GM18507 (cell line): ENCODE data around the gene PTBP3.
"Not testable (repeated sequence)": the region's sequence is repeated elsewhere in the genome, so short reads cannot be mapped to it uniquely, and the experiment has no call there.

Experiments used
- DNase-seq: peaks from one replicate; pipeline ENCODE4 v3.0.0; 2011; ENCODE audit warnings: low read depth; ENCODE audit not compliant: insufficient read length; ENCODE audit errors: extremely low spot score
- FAIRE-seq: peaks from 2 replicates; lab custom pipeline; 2011; peaks lifted over from hg19 to GRCh38; lab: Jason Lieb, UNC

Gene PTBP3, protein sequence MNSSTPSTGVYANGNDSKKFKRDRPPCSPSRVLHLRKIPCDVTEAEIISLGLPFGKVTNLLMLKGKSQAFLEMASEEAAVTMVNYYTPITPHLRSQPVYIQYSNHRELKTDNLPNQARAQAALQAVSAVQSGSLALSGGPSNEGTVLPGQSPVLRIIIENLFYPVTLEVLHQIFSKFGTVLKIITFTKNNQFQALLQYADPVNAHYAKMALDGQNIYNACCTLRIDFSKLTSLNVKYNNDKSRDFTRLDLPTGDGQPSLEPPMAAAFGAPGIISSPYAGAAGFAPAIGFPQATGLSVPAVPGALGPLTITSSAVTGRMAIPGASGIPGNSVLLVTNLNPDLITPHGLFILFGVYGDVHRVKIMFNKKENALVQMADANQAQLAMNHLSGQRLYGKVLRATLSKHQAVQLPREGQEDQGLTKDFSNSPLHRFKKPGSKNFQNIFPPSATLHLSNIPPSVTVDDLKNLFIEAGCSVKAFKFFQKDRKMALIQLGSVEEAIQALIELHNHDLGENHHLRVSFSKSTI

DNA sequence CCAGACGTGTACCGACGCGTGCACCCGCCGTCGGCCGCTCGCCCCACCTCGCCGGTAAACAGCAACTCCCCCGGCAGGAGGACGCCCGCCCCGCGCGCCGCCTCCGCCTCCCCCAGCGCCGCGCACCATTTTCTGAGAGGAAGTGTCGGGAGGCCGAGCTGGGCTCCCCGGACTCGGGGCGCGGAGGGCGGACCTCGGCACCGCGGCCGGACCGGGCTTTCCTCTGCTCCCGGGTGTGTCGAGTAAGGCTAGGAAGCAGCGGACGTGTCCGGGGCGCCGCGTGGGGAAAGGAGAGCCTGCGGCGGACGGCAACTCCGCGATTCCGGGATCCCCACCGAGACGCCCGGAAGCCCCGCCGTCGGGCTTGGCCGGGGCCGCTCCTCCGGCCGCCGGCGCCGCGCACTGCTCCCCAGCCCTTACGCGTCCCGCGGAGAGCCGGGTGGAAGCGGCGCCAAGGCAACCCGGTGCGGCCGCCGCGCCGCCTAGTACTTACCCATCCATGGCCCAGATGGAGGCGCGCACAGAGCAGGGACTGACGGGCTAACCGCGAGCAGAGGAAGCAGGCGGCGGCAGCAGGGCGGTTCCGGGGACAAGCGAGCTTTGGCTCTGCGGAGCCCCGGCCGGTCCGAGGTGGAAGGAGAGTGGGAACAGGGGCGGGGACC lies at the start of gene PTBP3:
Gene PTBP3, minus strand, starts transcription at position 643 of the 662 bp plus-strand sequence. CDS start 35,754 bp downstream, outside the sequence.
- peak; percentile 62 for FAIRE-seq
- DNase-seq, result peak; percentile 55

DNA sequence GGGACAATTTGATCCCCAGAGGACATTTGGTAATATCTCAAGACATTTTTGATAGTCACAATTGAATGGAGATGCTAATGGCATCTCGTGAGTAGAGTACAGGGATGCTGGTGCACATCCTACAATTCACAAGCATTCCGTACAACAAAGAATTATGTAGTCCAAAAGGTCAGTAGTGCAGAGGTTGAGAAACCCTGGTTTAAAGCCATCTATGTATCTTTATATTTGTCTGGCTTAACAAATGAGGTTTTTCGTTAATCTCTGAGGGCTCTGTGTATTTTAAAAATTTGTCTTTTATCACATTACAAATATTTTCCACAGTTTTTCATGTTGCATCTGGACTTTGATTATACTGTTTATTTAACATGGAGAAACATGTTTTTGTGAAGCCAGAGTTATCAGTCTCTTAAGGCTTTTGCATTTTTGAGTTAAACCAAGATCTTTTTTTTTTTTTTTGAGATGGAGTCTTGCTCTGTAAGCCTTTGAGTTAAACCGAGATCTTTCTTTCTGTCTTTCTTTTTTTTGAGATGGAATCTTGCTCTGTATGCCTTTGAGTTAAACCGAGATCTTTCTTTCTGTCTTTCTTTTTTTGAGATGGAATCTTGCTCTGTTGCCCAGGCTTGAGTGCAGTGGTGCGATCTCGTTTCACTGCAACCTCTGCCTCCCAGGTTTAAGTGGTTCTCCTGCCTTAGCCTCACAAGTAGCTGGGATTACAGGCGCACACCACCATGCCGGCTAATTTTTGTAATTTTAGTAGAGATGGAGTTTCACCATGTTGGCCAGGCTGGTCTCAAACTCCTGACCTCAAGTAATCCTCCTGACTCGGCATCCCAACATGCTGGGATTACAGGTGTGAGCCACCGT lies 49.3 kb upstream of the PTBP3 start:
- DNase-seq (no peak), FAIRE-seq (no peak)

DNA sequence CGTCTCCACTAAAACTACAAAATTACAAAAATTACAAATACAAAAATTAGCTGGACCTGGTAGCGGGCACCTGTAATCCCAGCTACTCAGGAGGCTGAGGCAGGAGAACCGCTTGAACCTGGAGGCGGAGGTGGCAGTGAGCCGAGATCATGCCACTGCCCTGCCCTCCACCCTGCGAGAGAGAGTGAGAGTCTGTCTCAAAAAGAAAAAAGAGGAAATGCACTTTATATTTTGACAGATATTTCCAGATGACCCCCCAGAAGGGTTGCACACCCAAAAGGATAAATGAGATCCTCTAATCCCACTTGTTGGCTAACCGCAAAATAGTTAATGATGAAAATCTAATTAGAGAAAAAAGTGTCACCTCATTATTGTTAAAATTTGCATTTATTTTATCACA lies 48.6 kb upstream of the PTBP3 start:
- DNase-seq (no peak), FAIRE-seq (no peak)

DNA sequence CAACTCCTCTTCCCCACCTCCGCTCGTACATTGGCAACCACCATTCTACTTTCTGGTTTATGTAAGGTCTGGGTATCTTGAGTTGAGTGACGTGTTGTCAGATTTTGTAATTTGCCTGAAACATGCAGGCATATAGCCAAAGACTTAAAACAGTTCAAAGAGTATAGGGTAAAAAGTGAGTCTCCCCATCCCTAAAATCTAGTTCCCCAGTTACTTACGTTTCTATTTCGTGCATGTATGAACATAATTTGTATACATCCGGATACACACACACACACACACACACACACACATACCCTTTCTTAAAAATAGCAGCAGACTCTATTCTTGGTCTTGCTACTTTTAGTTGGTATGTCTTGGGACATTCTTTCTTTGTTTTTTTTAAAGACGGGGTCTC lies 47.4 kb upstream of the PTBP3 start:
- FAIRE-seq (no peak), DNase-seq (no peak)

DNA sequence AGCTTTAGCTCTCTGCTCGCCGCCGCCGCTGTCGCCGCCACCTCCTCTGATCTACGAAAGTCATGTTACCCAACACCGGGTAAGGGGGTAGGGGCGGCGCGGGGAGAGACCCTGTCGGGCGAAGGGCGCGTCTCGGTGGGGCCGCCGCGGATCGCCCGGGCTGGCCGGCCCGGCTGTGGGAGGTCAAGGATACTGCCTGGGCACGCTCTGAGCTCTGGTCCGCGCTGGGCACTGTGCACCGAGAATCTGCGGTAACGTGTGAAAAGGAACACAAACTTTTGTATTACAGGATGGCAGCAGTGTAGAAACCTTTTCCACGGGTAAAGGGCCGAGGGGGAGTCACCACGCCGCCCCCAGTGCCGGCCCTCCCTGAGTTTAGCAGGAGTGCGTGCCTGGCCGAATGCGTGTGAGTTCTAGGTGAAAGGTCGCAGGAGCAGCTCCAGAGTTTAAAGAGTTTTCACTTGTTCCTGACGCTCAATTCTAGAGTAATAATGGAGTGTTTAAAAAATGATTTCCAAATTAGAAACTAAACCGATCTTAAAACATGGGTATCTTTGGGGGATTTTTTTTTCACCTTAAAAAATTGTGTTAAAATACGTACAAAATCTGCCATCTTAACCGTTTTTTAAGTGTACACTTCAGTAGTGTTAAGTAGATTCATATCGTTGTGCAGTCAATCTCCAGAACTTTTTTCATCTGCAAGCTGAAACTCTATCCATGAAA lies 46.8 kb upstream of the PTBP3 start, which contains the start of gene HSDL2:
Gene HSDL2, plus strand, starts transcription at position 7 of the 723 bp plus-strand sequence. Its CDS starts 56 bp downstream, at position 63.
- no peak for FAIRE-seq
- no peak for DNase-seq

DNA sequence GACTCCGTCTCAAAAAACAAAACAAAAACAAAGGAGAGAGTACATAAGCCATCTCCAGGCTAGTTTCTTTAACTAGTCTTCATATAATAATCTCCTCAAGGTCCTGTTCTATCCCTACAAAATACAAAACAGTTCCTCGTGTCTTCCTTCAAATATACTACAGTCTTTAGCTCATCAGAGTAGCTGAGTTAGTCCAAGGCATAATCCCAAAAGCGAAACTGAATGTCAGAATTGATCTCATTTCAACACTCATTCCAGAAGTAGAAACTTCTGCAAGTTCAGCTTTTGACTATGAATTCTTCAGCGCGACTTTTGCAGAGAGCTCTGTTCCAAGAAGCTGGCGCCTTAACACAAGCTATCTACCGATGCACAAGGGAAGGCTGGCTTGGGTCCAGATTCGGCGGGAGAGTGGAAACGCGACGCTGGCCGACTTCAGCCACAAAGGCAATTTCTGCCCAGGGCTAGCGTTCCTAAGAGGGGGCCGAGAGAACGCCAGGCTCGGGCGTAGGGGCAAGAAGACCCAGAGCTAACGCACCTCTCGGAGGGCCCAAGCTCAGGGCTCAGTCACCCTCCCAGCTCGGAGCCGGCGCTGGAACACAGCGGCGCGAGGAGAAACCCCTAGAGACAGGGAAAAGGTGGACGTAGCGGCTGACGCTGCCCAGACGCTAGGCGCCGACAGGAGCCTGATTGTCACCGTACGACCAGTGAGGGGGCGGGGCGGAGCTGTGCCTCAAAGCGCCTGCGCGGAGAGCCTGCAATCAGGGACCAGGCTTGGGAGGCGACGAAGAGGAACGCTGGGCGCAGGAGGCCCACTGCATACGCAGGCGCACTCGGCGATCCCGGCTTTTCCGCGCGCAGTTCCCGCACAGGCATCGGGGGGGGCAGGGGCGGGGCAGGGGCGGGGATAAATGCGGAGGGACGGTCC lies 46.0 kb upstream of the PTBP3 start:
- peak; percentile 92 for FAIRE-seq
- peak; percentile 93 for DNase-seq

DNA sequence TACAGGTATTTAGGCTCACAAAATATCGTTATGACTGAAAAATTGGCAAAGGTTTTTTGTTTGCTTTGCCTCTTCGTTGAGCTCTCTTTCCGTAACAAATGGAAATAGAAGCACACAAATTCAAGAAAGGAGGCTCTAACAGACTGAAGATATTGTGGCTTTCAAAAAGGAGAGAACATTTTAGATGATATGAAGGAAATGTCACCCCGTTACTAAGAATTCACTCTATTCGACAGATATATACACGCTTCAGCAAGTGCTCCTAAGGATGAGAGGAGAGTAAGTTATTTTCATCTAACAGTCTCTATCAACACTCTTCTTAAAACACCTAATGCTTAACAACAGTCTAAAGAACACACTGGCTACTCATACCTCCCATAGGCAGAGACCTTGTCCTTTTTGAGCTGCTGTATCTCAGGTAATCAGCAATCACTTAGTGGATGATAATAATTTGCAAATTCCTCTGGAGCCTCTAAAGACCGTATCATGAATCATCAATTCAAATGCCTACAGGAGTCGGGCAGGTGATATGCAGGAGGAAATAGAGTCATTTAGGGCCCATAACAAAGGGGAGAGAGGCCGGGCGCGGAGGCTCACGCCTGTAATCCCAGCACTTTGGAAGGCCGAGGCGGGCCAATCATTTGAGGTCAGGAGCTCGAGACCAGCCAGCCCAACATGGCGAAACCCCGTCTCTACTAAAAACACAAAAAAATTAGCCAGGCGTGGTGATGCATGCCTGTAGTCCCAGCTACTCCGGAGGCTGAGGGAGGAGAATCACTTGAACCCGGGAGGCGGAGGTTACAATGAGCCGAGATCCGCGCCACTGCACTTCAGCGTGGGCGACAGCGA lies 45.1 kb upstream of the PTBP3 start:
- DNase-seq (no peak), FAIRE-seq (no peak)

DNA sequence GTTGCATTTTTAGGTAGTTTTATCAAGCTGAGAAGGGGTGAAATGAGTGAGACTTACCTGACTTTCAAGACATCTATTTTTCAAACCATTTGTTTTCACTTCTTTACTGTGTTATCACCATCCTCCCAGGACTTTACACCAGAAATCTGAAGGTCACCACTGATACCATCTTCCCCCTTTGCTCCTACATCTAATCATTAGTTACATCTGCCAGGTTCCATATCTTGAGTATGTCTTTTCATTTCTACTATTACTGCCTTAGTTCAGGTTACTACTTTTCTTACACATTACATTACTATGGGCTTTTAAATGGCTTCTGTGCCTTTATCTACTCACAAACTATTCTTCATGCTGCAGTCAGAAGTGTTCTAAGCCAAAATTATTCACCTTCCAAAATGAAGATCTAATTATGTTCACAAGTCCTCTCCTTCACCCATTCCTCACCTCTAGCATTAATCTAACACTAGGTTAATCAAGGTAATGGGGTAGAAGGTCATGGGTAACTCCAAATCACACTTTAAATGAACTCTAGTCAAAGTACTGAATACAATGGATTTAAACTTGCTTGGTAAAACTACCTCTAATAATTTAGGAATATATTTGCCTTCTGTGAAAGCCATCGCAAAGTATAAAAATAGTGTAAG lies 44.4 kb upstream of the PTBP3 start:
- no peak for DNase-seq
- FAIRE-seq, result no peak

DNA sequence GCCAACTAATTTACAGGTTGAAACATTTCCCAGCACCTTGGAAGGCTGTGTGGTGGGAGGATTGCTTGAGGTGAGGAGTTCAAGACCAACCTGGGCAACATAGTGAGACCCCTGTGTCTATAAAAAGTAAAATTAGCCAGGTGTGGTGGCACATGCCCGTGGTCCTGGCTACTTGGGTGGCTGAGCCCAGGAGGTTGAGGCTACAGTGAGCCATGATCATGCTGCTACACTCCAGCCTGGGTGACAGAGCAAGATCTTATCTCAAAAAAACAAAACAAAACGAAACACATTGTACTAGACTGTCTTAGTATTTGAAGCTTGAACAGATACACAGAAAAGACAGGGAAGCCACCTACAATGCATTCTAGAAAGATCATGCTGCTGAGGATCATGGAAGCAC lies 43.7 kb upstream of the PTBP3 start:
- no peak for DNase-seq
- no peak for FAIRE-seq

DNA sequence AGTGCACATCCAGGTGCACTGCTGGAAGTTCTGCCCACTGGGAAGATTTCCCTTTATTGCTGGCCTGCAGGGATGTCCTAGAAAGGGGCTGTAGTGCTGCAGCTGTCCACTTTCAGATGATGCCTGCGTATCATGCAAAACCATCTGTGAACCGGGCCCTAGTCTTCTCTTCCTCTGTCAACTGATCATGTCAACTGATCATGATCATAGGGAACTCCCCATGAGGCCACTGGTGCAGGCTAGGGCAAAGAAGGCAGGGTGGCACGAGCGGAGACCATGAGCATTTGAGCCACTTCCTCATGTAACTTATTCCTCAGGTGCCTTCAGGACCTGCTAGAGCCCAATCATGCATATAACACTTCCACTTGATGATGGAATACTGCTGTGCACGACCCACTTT lies 41.9 kb upstream of the PTBP3 start:
- no peak for DNase-seq
- no peak for FAIRE-seq

DNA sequence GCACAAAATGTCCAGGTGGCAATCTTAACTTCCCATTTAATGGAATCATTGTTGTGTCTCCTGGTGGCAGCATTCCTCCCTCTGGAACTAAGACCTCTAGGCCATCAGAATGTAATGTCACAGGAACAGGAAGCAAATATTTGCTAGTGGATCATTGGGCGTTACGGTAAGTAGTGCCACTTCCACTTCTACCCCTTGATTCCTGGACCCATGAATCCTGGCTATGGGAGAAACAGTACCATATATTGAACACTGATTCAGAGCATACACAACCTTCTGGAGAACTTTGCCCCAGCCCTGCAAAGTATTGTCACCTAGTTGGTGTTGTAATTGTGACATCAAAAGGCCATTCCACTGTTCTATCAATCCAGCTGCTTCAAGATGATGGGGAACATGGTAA lies 40.8 kb upstream of the PTBP3 start:
- not testable (repeated sequence) for FAIRE-seq, DNase-seq

DNA sequence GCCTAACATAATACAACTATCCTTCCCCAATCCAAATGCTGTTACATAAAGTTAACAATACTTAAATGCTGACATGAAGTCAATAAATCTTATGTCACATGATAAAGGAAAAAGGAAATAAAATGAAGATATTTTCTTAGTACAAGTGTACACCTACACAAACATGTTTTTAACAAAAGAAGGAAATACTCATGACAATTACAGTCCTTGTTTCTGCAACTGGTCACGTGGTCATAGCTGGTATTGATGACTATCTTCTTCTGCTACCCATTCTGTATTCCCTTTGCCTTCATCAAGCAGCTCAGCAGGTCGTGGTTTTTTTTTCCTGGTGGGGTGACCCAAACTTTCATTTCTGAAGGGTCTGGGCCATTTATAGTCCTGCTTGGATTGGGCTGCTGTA lies 40.2 kb upstream of the PTBP3 start:
- not testable (repeated sequence) for DNase-seq, FAIRE-seq

DNA sequence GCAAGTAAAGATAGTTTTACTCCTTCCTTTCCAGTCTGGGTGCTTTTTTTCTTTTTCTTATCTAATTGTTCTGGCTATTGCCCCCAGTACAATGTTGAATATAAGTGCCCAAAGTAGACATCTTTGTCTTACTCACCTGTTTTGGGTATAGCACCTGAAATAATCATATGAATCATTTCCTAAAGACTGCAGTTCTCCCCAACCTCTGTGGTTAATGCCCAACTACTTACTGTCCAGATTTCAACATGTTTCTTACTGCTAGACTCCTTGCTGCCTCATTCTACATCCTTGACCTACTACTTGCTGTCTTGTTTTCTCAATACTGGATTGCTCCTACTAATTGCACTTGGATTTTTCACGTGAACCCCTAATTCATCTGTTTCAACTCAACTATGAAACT lies 37.6 kb upstream of the PTBP3 start:
- no peak for FAIRE-seq
- no peak for DNase-seq

DNA sequence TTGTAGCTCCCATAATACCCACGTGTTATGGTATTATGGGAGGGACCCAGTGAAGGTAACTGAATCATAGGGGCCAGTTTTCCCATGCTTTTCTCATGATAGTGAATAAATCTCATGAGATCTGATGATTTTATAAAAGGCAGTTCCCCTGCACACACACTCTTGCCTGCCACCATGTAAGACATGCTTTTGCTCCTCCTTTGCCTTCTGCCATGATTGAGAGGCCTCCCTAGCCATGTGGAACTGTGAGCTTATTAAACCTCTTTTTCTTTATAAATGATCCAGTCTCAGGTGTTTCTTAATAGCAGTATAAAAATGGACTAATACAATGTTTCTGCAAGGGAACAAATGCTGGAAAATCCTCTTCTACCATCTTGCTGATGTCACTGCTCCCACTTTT lies 36.4 kb upstream of the PTBP3 start:
- FAIRE-seq (no peak), DNase-seq (no peak)

DNA sequence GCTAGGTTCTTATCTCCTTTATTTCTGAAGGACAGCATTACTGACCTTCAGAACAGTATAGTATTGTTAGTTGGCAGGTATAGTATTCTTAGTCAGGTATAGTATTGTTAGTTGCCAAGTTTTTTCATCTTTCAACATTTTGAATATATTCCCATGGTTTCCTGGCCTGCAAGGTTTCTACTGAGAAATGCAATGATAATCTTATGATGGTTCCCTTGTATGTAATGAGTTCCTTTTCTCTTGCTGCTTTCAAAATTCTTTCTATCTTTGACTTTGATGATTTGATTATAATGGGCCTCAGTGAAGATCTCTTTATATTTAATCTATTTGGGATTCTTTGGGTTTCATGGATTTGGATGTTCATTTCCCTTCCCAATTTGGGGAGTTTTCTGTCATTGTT lies 34.0 kb upstream of the PTBP3 start:
- no peak for FAIRE-seq

DNA sequence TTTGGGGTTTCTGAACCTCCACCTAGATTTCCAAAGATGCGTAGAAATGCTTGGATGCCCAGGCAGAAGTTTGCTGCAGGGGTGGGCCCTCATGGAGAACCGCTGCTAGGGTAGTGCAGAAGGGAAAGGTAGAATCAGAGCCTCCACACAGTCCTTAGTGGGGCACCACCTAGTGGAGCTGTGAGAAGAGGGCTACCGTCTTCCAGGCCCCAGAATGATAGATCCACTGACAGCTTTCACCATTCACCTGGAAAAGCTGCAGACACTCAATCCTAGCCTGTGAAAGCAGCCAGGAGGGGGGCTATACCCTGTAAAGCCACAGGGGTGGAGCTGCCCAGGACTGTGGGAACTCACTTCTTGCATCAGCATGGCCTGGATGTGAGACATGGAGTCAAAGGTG lies 33.2 kb upstream of the PTBP3 start:
- DNase-seq (no peak), FAIRE-seq (no peak)

More for the DNA sequence above, 34.0 kb upstream of the PTBP3 start:
- no peak for DNase-seq

DNA sequence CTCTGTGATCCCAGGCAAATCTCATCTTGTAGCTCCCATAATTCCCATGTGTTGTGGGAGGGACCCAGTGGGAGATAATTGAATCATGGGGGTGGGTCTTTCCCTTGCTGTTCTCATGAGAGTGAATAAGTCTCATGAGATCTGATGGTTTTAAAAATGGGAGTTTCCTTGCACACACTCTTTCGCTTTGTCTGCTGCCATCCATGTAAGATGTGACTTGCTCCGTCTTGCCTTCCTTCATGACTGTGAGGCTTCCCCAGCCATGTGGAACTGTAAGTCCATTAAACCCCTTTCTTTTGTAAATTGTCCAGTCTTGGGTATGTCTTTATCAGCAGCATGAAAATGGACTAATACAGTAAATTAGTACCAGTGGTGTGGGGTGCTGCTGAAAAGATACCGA lies 31.8 kb upstream of the PTBP3 start:
- not testable (repeated sequence) for DNase-seq, FAIRE-seq
